Stimulated activated CD4-positive, alpha-beta T cell treated with anti-CD3 and anti-CD28 coated beads, Interleukin-12 subunit alpha, Interleukin-12 subunit beta, amount 100 ng/mL, for 4 hours (primary cell): ENCODE data around the gene GALNTL6.
"Not testable (repeated sequence)": the region's sequence is repeated elsewhere in the genome, so short reads cannot be mapped to it uniquely, and the experiment has no call there.

Source experiments
- DNase-seq: peaks from one replicate; pipeline ENCODE4 v3.0.0-alpha.2; 2020

The GALNTL6 gene

GRCh38 chr4:172776203-172776861 is 963.1 kb downstream of the GALNTL6 start:
- no peak for DNase-seq

GRCh38 chr4:172777729-172778431 is 964.7 kb downstream of the GALNTL6 start:
- no peak for DNase-seq

- DNase-seq, result no peak
Measured at GRCh38 chr4:172778583-172778982, 965.4 kb downstream of the GALNTL6 start.

- DNase-seq, result no peak
Measured at GRCh38 chr4:172780566-172781081, 967.4 kb downstream of the GALNTL6 start.

GRCh38 chr4:172785613-172786012 is 972.4 kb downstream of the GALNTL6 start:
- DNase-seq, result no peak

- DNase-seq, result no peak
Measured at GRCh38 chr4:172786039-172786792, 973.0 kb downstream of the GALNTL6 start.

- no peak for DNase-seq
Measured at GRCh38 chr4:172787111-172787510, 973.9 kb downstream of the GALNTL6 start.

- DNase-seq, result no peak
Measured at GRCh38 chr4:172791841-172792240, 978.6 kb downstream of the GALNTL6 start.

GRCh38 chr4:172793565-172794306 is 980.5 kb downstream of the GALNTL6 start:
- no peak for DNase-seq

- DNase-seq, result no peak
Measured at GRCh38 chr4:172794307-172794703, 981.1 kb downstream of the GALNTL6 start.

- DNase-seq, result not testable (repeated sequence)
Measured at GRCh38 chr4:172797281-172797680, 984.1 kb downstream of the GALNTL6 start.

- DNase-seq, result no peak
Measured at GRCh38 chr4:172802032-172802431, 988.8 kb downstream of the GALNTL6 start.

GRCh38 chr4:172806841-172807240 is 993.6 kb downstream of the GALNTL6 start:
- DNase-seq, result no peak

- no peak for DNase-seq
Measured at GRCh38 chr4:172808196-172808595, 995.0 kb downstream of the GALNTL6 start.

GRCh38 chr4:172809319-172809718 is 996.1 kb downstream of the GALNTL6 start:
- no peak for DNase-seq

- DNase-seq, result no peak
Measured at GRCh38 chr4:172813359-172813923, 1000.2 kb downstream of the GALNTL6 start.

- DNase-seq, result no peak
Measured at GRCh38 chr4:172815499-172816164, 1002.4 kb downstream of the GALNTL6 start.

- no peak for DNase-seq
Measured at GRCh38 chr4:172818901-172819300, 1005.7 kb downstream of the GALNTL6 start.

GRCh38 chr4:172819353-172819752 is 1006.1 kb downstream of the GALNTL6 start:
- DNase-seq, result no peak

GRCh38 chr4:172822331-172822730 is 1009.1 kb downstream of the GALNTL6 start:
- no peak for DNase-seq

- DNase-seq, result no peak
Measured at GRCh38 chr4:172826346-172826745, 1013.1 kb downstream of the GALNTL6 start.

- DNase-seq, result no peak
Measured at GRCh38 chr4:172826861-172827260, 1013.7 kb downstream of the GALNTL6 start.
